ENCODE data around the gene ARL8B. TPM values are rescaled to one million over a fixed set of nuclear protein-coding genes. Genes with fewer than 3 reads are reported as not detected.

ARL8B gene
- total and polyA plus RNA-seq, 2 of the 8 experiments (the other 6 are each of a cell fraction or from before 2014, with no cell fraction given) = 14.5 to 27.8 TPM

DNA sequence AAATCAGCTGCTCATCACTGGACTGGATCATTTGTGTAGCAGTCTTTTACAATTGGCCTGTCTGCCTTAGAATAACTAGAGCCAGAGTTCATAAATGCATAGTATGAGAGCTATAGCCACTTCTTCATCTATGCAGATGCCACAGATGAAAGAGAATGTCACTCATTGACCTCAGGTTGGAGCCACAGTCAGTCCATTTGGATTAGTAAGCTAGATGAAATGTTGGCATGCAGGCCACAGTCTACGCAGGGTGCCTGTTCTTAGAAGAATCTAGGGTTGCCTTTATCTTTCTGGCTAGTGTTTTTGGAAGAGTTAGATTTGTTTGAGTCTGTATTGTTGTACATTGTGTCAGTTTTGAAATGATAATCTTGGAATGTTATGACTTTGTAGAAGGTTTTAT, 40.0 kb downstream of the ARL8B start:
- no peak for DNase-seq (ENCODE audit: low read depth in 1 of 2, low spot score in 2 of 2)
- Histone ChIP-seq H3K79me1 (ENCODE audit: low read depth, low read length) (no peaks in the 10 kb centered on the region; the same call in 1 of the 2 replicates), H3K79me2 (ENCODE audit: control insufficient read depth in 1 of 2, insufficient read depth in 2 of 2, low read length in 2 of 2) (peaks cover 6 to 93% of the 10 kb centered on the region in 2 experiments), H3K4me2 (ENCODE audit: insufficient read depth in 1 of 2, low read depth in 2 of 2, low read length in 2 of 2) (0 out of 4 replicates have a peak overlapping the region, but pooled peaks of 1 of the 2 experiments have one; percentile 6), H3K4me1 (replicated peaks in 1 of 4; ENCODE audit: control insufficient read depth in 3 of 4, insufficient read depth in 4 of 4, low read length in 3 of 4) (peaks cover 4 to 11% (median 7%) of the 10 kb centered on the region in 4 experiments; a peak in 5 of 7 replicates), H3K4ac (replicated peaks; ENCODE audit: insufficient read length, low read depth, low read length) (no peak overlapping the region), H3K23me2 (ENCODE audit: low read depth, low read length) (no peaks in the 10 kb centered on the region), H2BK15ac (ENCODE audit: low read length) (no peak overlapping the region), H2BK5ac (ENCODE audit: low read depth, low read length) (no peak overlapping the region), H3K18ac (ENCODE audit: extremely low read depth, low read length) (no peak overlapping the region), H3K36me3 (ENCODE audit: control insufficient read depth in 2 of 4, insufficient read depth in 4 of 4, low read length in 3 of 4) (no peaks in the 10 kb centered on the region), H3K23ac (ENCODE audit: insufficient read length) (no peak overlapping the region), H2AK5ac (ENCODE audit: low read depth, low read length) (no peak overlapping the region), H4K20me1 (replicated peaks in 1 of 2; ENCODE audit: control insufficient read depth in 1 of 2, insufficient read depth in 2 of 2, low read length in 2 of 2) (peaks cover 0 to 6% of the 10 kb centered on the region in 2 experiments), H4K91ac (replicated peaks; ENCODE audit: insufficient read length, low read length) (no peak overlapping the region), H2BK20ac (ENCODE audit: low read length) (no peak overlapping the region), H4K8ac (ENCODE audit: extremely low read depth, insufficient read depth, low read length) (no peak overlapping the region), H3K56ac (replicated peaks; ENCODE audit: insufficient read length, low read depth, low read length) (no peak overlapping the region), H3K27me3 (replicated peaks in 1 of 4; ENCODE audit: control insufficient read depth in 3 of 4, extremely low read depth in 1 of 4, insufficient read depth in 3 of 4, low read length in 3 of 4) (no peaks in the 10 kb centered on the region), H3K4me3 (ENCODE audit: extremely low read depth in 1 of 4, insufficient read depth in 2 of 4, low read depth in 3 of 4, low read length in 4 of 4) (no peak overlapping the region), H3K27ac (ENCODE audit: low read depth, low read length) (no peak overlapping the region), H4K5ac (ENCODE audit: insufficient read length, low read depth, low read length) (no peak overlapping the region), H2AFZ (ENCODE audit: low read length) (no peak overlapping the region), H3K14ac (ENCODE audit: insufficient read length) (no peak overlapping the region), H2BK120ac (replicated peaks; ENCODE audit: low read depth, low read length) (no peak overlapping the region), H3K9me3 (ENCODE audit: insufficient read depth in 2 of 2, low read depth in 1 of 2, low read length in 1 of 2) (no peaks in the 10 kb centered on the region), H3K9ac (replicated peaks in 1 of 4; ENCODE audit: extremely low read depth in 1 of 4, low read depth in 3 of 4, low read length in 3 of 4) (no peak overlapping the region; a peak in 1 of 7 replicates), H2BK12ac (ENCODE audit: low read depth, low read length) (no peak overlapping the region)
- 94% methylated on average over 1 of the region's 1 CpG; no CpG with 5 or more reads in 1 of the 2 experiments for WGBS, 2 experiments (ENCODE audit: extremely low coverage in 1 of 2, insufficient coverage in 1 of 2, insufficient read length in 1 of 2, insufficient replicate concordance in 2 of 2, low coverage in 1 of 2, low lambda C conversion rate in 2 of 2, missing lambda C conversion rate in 1 of 2)
- TF ChIP-seq, protein P1, sequence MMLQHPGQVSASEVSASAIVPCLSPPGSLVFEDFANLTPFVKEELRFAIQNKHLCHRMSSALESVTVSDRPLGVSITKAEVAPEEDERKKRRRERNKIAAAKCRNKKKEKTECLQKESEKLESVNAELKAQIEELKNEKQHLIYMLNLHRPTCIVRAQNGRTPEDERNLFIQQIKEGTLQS (IDR thresholded peaks at IDR 0.05; ENCODE audit: insufficient read depth, low read depth, low read length) = no peak
- TF ChIP-seq SP2 (IDR thresholded peaks at IDR 0.05; ENCODE audit: low read length) (no peak), TAF7 (optimal IDR thresholded peaks at IDR 0.05; ENCODE audit: borderline replicate concordance, low read depth, low read length) (no peak), HDAC2 (IDR thresholded peaks at IDR 0.05; ENCODE audit: borderline replicate concordance in 1 of 2, low read depth in 2 of 2, low read length in 2 of 2) (no peak), JUND (IDR thresholded peaks at IDR 0.05; ENCODE audit: low read length) (no peak), SIX5 (IDR thresholded peaks at IDR 0.05; ENCODE audit: low read depth, low read length) (no peak), EP300 (IDR thresholded peaks at IDR 0.05; ENCODE audit: borderline replicate concordance in 1 of 2, low read depth in 2 of 2, low read length in 2 of 2) (no peak), SIN3A (conservative IDR thresholded peaks at IDR 0.05 in 1 of 2, IDR thresholded peaks at IDR 0.05 in 1 of 2; ENCODE audit: low read depth in 1 of 2, low read length in 2 of 2) (no peak), BRCA1 (IDR thresholded peaks at IDR 0.05; ENCODE audit: low read depth, low read length) (no peak), SP4 (IDR thresholded peaks at IDR 0.05; ENCODE audit: low read length) (no peak)
- TF ChIP-seq, protein P2, sequence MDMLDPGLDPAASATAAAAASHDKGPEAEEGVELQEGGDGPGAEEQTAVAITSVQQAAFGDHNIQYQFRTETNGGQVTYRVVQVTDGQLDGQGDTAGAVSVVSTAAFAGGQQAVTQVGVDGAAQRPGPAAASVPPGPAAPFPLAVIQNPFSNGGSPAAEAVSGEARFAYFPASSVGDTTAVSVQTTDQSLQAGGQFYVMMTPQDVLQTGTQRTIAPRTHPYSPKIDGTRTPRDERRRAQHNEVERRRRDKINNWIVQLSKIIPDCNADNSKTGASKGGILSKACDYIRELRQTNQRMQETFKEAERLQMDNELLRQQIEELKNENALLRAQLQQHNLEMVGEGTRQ (IDR thresholded peaks at IDR 0.05; ENCODE audit: low read length) = no peak
- FAIRE-seq = no peak
- CTCF ChIA-PET (ENCODE audit: partially characterized antibody) = interaction anchor here (0.6 to 1.3 kb wide), 3 partner anchors 25 to 654 kb away, joined by 3 read pairs; no protein-coding TSS in a partner anchor
- POLR2A ChIA-PET (ENCODE audit: partially characterized antibody) = no interaction called here

Data from H1 (cell line).